ENCODE data around the gene MIS18A. TPM values are rescaled to one million over a fixed set of nuclear protein-coding genes. Genes with fewer than 3 reads are reported as not detected.
"Not testable (repeated sequence)": the region's sequence is repeated elsewhere in the genome, so short reads cannot be mapped to it uniquely, and the experiment has no call there.

The MIS18A gene
- total RNA-seq, 1 donor: 13.0 TPM

- no peak overlapping the region for H3K4me3 ChIP-seq (ENCODE audit: low read depth, low read length)
- no peak for DNase-seq (ENCODE audit: low read depth)
- TF ChIP-seq, protein P1, sequence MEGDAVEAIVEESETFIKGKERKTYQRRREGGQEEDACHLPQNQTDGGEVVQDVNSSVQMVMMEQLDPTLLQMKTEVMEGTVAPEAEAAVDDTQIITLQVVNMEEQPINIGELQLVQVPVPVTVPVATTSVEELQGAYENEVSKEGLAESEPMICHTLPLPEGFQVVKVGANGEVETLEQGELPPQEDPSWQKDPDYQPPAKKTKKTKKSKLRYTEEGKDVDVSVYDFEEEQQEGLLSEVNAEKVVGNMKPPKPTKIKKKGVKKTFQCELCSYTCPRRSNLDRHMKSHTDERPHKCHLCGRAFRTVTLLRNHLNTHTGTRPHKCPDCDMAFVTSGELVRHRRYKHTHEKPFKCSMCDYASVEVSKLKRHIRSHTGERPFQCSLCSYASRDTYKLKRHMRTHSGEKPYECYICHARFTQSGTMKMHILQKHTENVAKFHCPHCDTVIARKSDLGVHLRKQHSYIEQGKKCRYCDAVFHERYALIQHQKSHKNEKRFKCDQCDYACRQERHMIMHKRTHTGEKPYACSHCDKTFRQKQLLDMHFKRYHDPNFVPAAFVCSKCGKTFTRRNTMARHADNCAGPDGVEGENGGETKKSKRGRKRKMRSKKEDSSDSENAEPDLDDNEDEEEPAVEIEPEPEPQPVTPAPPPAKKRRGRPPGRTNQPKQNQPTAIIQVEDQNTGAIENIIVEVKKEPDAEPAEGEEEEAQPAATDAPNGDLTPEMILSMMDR (IDR thresholded peaks at IDR 0.05; ENCODE audit: insufficient read depth, low read depth, low read length): no peak
Observed at GRCh38 chr21:32314806-32315205, 36.0 kb upstream of the MIS18A start.

GRCh38 chr21:32312976-32313375 is 34.1 kb upstream of the MIS18A start:
- no peak overlapping the region for H3K4me3 ChIP-seq (ENCODE audit: low read depth, low read length)
- DNase-seq (ENCODE audit: low read depth): no peak
- TF ChIP-seq, protein P1 (IDR thresholded peaks at IDR 0.05; ENCODE audit: insufficient read depth, low read depth, low read length): no peak

DNA sequence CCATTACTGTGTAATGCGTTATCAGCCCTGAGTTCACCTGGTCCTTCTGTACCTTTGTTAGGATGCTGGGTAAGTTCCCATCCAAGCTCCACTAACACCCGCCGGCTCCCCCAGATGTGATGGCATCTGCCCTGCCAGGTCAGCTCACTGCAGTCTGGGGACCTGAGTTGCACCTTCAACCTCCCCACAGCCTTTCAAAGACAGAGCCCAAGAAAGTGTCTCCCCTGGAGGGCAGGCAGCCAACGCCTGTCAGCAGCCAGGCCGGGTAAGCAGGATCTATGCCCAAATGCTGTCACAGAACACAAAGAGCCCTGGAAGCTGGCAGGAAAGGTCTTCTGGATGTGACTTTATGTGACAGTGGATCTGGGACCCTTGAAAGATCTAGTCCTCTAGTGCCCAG is 33.5 kb upstream of the MIS18A start:
- DNase-seq (ENCODE audit: low read depth): no peak
- no peak overlapping the region for H3K4me3 ChIP-seq (ENCODE audit: low read depth, low read length)
- TF ChIP-seq, protein P1 (IDR thresholded peaks at IDR 0.05; ENCODE audit: insufficient read depth, low read depth, low read length): no peak

- H3K4me3 ChIP-seq (ENCODE audit: low read depth, low read length): no peak overlapping the region
- TF ChIP-seq, protein P1 (IDR thresholded peaks at IDR 0.05; ENCODE audit: insufficient read depth, low read depth, low read length): no peak
- no peak for DNase-seq (ENCODE audit: low read depth)
Observed at GRCh38 chr21:32311621-32312020, 32.8 kb upstream of the MIS18A start.

DNA sequence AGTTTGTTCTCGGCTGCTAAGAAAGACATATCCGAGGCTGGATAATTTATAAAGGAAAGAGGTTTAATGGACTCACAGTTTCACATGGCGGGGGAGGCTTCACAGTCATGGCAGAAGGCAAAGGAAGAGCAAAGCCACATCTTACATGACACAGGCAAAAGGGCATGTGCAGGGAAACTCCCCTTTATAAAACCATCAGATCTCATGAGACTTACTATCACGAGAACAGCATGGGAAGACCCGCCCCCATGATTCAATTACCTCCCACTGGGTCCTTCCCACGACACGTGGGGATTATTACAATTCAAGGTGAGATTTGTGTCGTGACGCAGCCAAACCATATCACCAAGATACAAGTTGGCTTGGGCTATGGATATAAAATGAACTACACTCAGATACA is 32.1 kb upstream of the MIS18A start:
- not testable (repeated sequence) for DNase-seq (ENCODE audit: low read depth)

GRCh38 chr21:32309906-32310460 is 31.1 kb upstream of the MIS18A start:
- no peak overlapping the region for H3K4me3 ChIP-seq (ENCODE audit: low read depth, low read length)
- TF ChIP-seq, protein P1 (IDR thresholded peaks at IDR 0.05; ENCODE audit: insufficient read depth, low read depth, low read length): no peak
- DNase-seq (ENCODE audit: low read depth): no peak

More for the DNA sequence above, 32.1 kb upstream of the MIS18A start:
- not testable (repeated sequence) for H3K4me3 ChIP-seq (ENCODE audit: low read depth, low read length)

GRCh38 chr21:32308696-32309095 is 29.8 kb upstream of the MIS18A start:
- TF ChIP-seq, protein P1 (IDR thresholded peaks at IDR 0.05; ENCODE audit: insufficient read depth, low read depth, low read length): no peak
- no peak overlapping the region for H3K4me3 ChIP-seq (ENCODE audit: low read depth, low read length)
- DNase-seq (ENCODE audit: low read depth): no peak

Data from fibroblast of villous mesenchyme (primary cell).